Peyer's patch (tissue), 4 donors: ENCODE data around the gene EPB41L4A.

Experiments used
- CTCF ChIP-seq, 6 experiments: fragments of 450-650 bp in 4 of 6; fragments of 200-600 bp in 2 of 6; sonication (generic) in 1 of 6; IDR thresholded peaks; one replicate each; pipeline ENCODE4 v1.5.1; 2017 to 2019; ENCODE audit warnings: antibody characterized with exemption in 6 of 6, mild to moderate bottlenecking in 3 of 6, moderate library complexity in 1 of 6
- POLR2A ChIP-seq, 2 donors: fragments of 450-650 bp; IDR thresholded peaks; one replicate each; pipeline ENCODE4 v1.5.1; 2017; ENCODE audit warnings: antibody characterized with exemption in 2 of 2, mild to moderate bottlenecking in 2 of 2, moderate library complexity in 2 of 2

- TF ChIP-seq CTCF (IDR thresholded peaks at IDR 0.05) (no peak), POLR2A (IDR thresholded peaks at IDR 0.05) (no peak)
Measured at GRCh38 chr5:112412346-112412745, 6.7 kb downstream of the EPB41L4A start.
